Omental fat pad (tissue), 4 donors: ENCODE measurements around the gene CENPB. TPM values are rescaled to one million over a fixed set of nuclear protein-coding genes. Genes with fewer than 3 reads are reported as not detected.

ENCODE experiments used
- ATAC-seq: fragments of 150-250 bp; one replicate; pipeline ENCODE4 v1.9.1; 2016; ENCODE audit warnings: mild to moderate bottlenecking, moderate library complexity; ENCODE audit not compliant: low FRiP score
- DNase-seq: peaks from one replicate; pipeline ENCODE4 v3.0.0-alpha.2; 2019; ENCODE audit warnings: low spot score
- CTCF ChIP-seq, 3 donors: fragments of 450-650 bp; IDR thresholded peaks; one replicate each; pipeline ENCODE4 v1.5.1; 2016 to 2017; ENCODE audit warnings: antibody characterized with exemption in 3 of 3, mild to moderate bottlenecking in 3 of 3, moderate library complexity in 2 of 3
- total RNA-seq, 4 donors: library from RNA; depleted of rRNA; stranded (reverse); fragments of >200 nt; gene quantifications; one replicate each; pipeline ENCODE4 v1.1.0, GENCODE V29; 2016

CENPB gene
- total RNA-seq, 4 donors from 2014 or later = 52.2 to 98.4 (median 76.8) TPM

- DNase-seq (no peak), ATAC-seq (no peak)
- no peak for TF ChIP-seq CTCF (IDR thresholded peaks at IDR 0.05)
Measured at GRCh38 chr20:3821996-3822395, 35.5 kb upstream of the CENPB start.

- no peak for TF ChIP-seq CTCF (IDR thresholded peaks at IDR 0.05)
- no peak for DNase-seq
- no peak for ATAC-seq
Measured at GRCh38 chr20:3820901-3821727, 34.6 kb upstream of the CENPB start.

GRCh38 chr20:3820048-3820900 is 33.7 kb upstream of the CENPB start, which contains the start of gene AP5S1:
TSS of gene AP5S1 (plus strand) at chr20:3820547. CDS start at chr20:3822118, 1,571 bp downstream.
- ATAC-seq = peak; percentile 88
- TF ChIP-seq CTCF (IDR thresholded peaks at IDR 0.05) = peak in 2 of 3 donors; percentile 60 to 98

GRCh38 chr20:3819411-3820047 is 33.0 kb upstream of the CENPB start:
- TF ChIP-seq CTCF (IDR thresholded peaks at IDR 0.05) = no peak
- ATAC-seq = no peak

More at GRCh38 chr20:3820048-3820900, 33.7 kb upstream of the CENPB start, which contains the start of gene AP5S1:
- DNase-seq = peak; percentile 96

GRCh38 chr20:3818155-3819151 is 31.9 kb upstream of the CENPB start:
- ATAC-seq = peak; percentile 47
- TF ChIP-seq CTCF (IDR thresholded peaks at IDR 0.05) = no peak
- no peak for DNase-seq

More at GRCh38 chr20:3819411-3820047, 33.0 kb upstream of the CENPB start:
- DNase-seq = no peak
